SKM-1 treated with dmso at 0.1 percent for 144 hours (cell line): Measurements from ENCODE around the gene LRRC31.

Experiments used
- DNase-seq: peaks from one replicate; lab custom pipeline; 2025; ENCODE audit not compliant: unreplicated experiment; lab: John Stamatoyannopoulos, UW

Gene LRRC31

GRCh38 chr3:169864270-169864669 is 5.5 kb downstream of the LRRC31 start:
- no peak for DNase-seq

GRCh38 chr3:169863458-169863899 is 6.3 kb downstream of the LRRC31 start:
- peak; percentile 65 for DNase-seq

GRCh38 chr3:169861871-169862270 is 7.9 kb downstream of the LRRC31 start:
- no peak for DNase-seq

- DNase-seq, result no peak
These were observed 11.9 kb downstream of the LRRC31 start for GRCh38 chr3:169857811-169858210.

- no peak for DNase-seq
These were observed 14.2 kb downstream of the LRRC31 start for GRCh38 chr3:169855514-169855913.

- no peak for DNase-seq
These were observed 19.1 kb downstream of the LRRC31 start for GRCh38 chr3:169850618-169851017.

- no peak for DNase-seq
These were observed 21.0 kb downstream of the LRRC31 start for GRCh38 chr3:169848741-169849140.

GRCh38 chr3:169847896-169848295 is 21.8 kb downstream of the LRRC31 start:
- DNase-seq, result no peak

GRCh38 chr3:169846458-169847193 is 23.1 kb downstream of the LRRC31 start:
- no peak for DNase-seq

GRCh38 chr3:169842960-169843359 is 26.8 kb downstream of the LRRC31 start:
- DNase-seq, result peak; percentile 37

GRCh38 chr3:169841171-169841570 is 28.6 kb downstream of the LRRC31 start:
- no peak for DNase-seq

GRCh38 chr3:169838511-169839030 is 31.2 kb downstream of the LRRC31 start:
- no peak for DNase-seq

- no peak for DNase-seq
These were observed 32.8 kb downstream of the LRRC31 start for GRCh38 chr3:169836942-169837275.

GRCh38 chr3:169836078-169836941 is 33.4 kb downstream of the LRRC31 start:
- DNase-seq, result no peak

- no peak for DNase-seq
These were observed 34.2 kb downstream of the LRRC31 start for GRCh38 chr3:169835533-169835932.

GRCh38 chr3:169827712-169828111 is 42.0 kb downstream of the LRRC31 start:
- no peak for DNase-seq

GRCh38 chr3:169825316-169825715 is 44.4 kb downstream of the LRRC31 start:
- DNase-seq, result no peak

GRCh38 chr3:169822983-169823382 is 46.8 kb downstream of the LRRC31 start:
- no peak for DNase-seq

GRCh38 chr3:169822540-169822939 is 47.2 kb downstream of the LRRC31 start:
- DNase-seq, result no peak

GRCh38 chr3:169822091-169822490 is 47.6 kb downstream of the LRRC31 start:
- DNase-seq, result no peak

- DNase-seq, result no peak
These were observed 51.4 kb downstream of the LRRC31 start for GRCh38 chr3:169818316-169818715.

GRCh38 chr3:169815590-169816150 is 54.1 kb downstream of the LRRC31 start:
- no peak for DNase-seq
